ENCODE measurements around the gene ZNF70.
A peak's percentile ranks its signal among the peaks of the same experiment; 100 is the strongest.
"Not testable (repeated sequence)": the region's sequence is repeated elsewhere in the genome, so short reads cannot be mapped to it uniquely, and the experiment has no call there.

Gene ZNF70

GRCh38 chr22:23754980-23755636 lies 4.2 kb upstream of the ZNF70 start:
- no peak for DNase-seq

GRCh38 chr22:23754220-23754919 lies 3.5 kb upstream of the ZNF70 start, which contains the start of gene VPREB3:
TSS of gene VPREB3 (minus strand) at chr22:23754425. CDS start at chr22:23754363, 62 bp downstream.
- no peak for DNase-seq

- DNase-seq: no peak
Measured at GRCh38 chr22:23753385-23753784, 2.5 kb upstream of the ZNF70 start.

GRCh38 chr22:23752750-23753149 lies 1.8 kb upstream of the ZNF70 start:
- no peak for DNase-seq

- DNase-seq: no peak
Measured at GRCh38 chr22:23752090-23752691, 1.3 kb upstream of the ZNF70 start.

GRCh38 chr22:23751441-23751996 lies 607 bp upstream of the ZNF70 start:
- DNase-seq: no peak

- no peak for DNase-seq
Measured at GRCh38 chr22:23750367-23750713, 572 bp downstream of the ZNF70 start.

- peak; percentile 24 for DNase-seq
Measured at GRCh38 chr22:23749841-23750301, 1.0 kb downstream of the ZNF70 start.

- no peak for DNase-seq
Measured at GRCh38 chr22:23745791-23746190, 5.1 kb downstream of the ZNF70 start.

- no peak for DNase-seq
Measured at GRCh38 chr22:23744485-23744884, 6.4 kb downstream of the ZNF70 start.

GRCh38 chr22:23744001-23744400 lies 6.9 kb downstream of the ZNF70 start:
- no peak for DNase-seq

- no peak for DNase-seq
Measured at GRCh38 chr22:23743303-23743705, 7.6 kb downstream of the ZNF70 start.

GRCh38 chr22:23742505-23743264 lies 8.2 kb downstream of the ZNF70 start:
- no peak for DNase-seq

GRCh38 chr22:23737696-23738095 lies 13.2 kb downstream of the ZNF70 start:
- DNase-seq: no peak

GRCh38 chr22:23728108-23728507 lies 22.8 kb downstream of the ZNF70 start:
- not testable (repeated sequence) for DNase-seq

GRCh38 chr22:23722724-23723123 lies 28.2 kb downstream of the ZNF70 start:
- no peak for DNase-seq

- DNase-seq: no peak
Measured at GRCh38 chr22:23722160-23722559, 28.8 kb downstream of the ZNF70 start.

GRCh38 chr22:23720855-23721254 lies 30.1 kb downstream of the ZNF70 start:
- DNase-seq: no peak

GRCh38 chr22:23718371-23719165 lies 32.3 kb downstream of the ZNF70 start:
- DNase-seq: no peak

GRCh38 chr22:23716811-23717801 lies 33.8 kb downstream of the ZNF70 start:
- DNase-seq: peak; percentile 75
